ENCODE data around the gene BRD1.

GRCh38 chr22:49730656-49731055 lies 97.0 kb downstream of the BRD1 start:
- TF ChIP-seq POLR2AphosphoS5 (IDR thresholded peaks at IDR 0.05; ENCODE audit: low read depth, low read length) (no peak), TAF1 (IDR thresholded peaks at IDR 0.05; ENCODE audit: low read depth, low read length) (no peak), POLR2A (IDR thresholded peaks at IDR 0.05; ENCODE audit: low read depth, low read length) (no peak), POU2F2 (IDR thresholded peaks at IDR 0.05; ENCODE audit: low read depth, low read length) (no peak), PAX5 (IDR thresholded peaks at IDR 0.05; ENCODE audit: insufficient read depth, low read length, severe bottlenecking) (no peak), SPI1 (IDR thresholded peaks at IDR 0.05; ENCODE audit: low read depth, low read length) (no peak)
